ENCODE results near the gene SAP30.

GRCh38 chr4:173328236-173328901, 42.4 kb upstream of the SAP30 start:
- TF ChIP-seq SMAD1 (IDR thresholded peaks at IDR 0.05; ENCODE audit: low read depth, partially characterized antibody) (no peak), CHD4 (IDR thresholded peaks at IDR 0.05) (no peak), ASH2L (IDR thresholded peaks at IDR 0.05; ENCODE audit: borderline replicate concordance, low read depth) (no peak), POLR2A (IDR thresholded peaks at IDR 0.05; ENCODE audit: low read depth, low read length) (no peak), CTCF (IDR thresholded peaks at IDR 0.05 in 2 of 3, conservative IDR thresholded peaks at IDR 0.05 in 1 of 3; ENCODE audit: control insufficient read depth in 2 of 3, extremely low read depth in 1 of 3, insufficient read depth in 1 of 3, low read depth in 3 of 3, low read length in 3 of 3) (no peak), BCLAF1 (IDR thresholded peaks at IDR 0.05) (no peak), BCL3 (IDR thresholded peaks at IDR 0.05; ENCODE audit: borderline replicate concordance, insufficient read depth, low read depth, low read length, poor library complexity, severe bottlenecking) (no peak), ESRRA (IDR thresholded peaks at IDR 0.05; ENCODE audit: low read length) (no peak), PAX8 (IDR thresholded peaks at IDR 0.05) (no peak), NRF1 (conservative IDR thresholded peaks at IDR 0.05; ENCODE audit: low read depth, low read length) (no peak), SP1 (IDR thresholded peaks at IDR 0.05; ENCODE audit: low read depth, low read length) (no peak), CEBPB (IDR thresholded peaks at IDR 0.05; ENCODE audit: borderline replicate concordance in 1 of 2, low read depth in 2 of 2, low read length in 2 of 2) (no peak)
